ENCODE results near the gene ABHD4. TPM values are rescaled to one million over a fixed set of nuclear protein-coding genes. Genes with fewer than 3 reads are reported as not detected.
A peak's percentile ranks its signal among the peaks of the same experiment; 100 is the strongest.

The ABHD4 gene
- total RNA-seq, 2 experiments from 2014 or later = 5.6 to 15.6 TPM

DNA sequence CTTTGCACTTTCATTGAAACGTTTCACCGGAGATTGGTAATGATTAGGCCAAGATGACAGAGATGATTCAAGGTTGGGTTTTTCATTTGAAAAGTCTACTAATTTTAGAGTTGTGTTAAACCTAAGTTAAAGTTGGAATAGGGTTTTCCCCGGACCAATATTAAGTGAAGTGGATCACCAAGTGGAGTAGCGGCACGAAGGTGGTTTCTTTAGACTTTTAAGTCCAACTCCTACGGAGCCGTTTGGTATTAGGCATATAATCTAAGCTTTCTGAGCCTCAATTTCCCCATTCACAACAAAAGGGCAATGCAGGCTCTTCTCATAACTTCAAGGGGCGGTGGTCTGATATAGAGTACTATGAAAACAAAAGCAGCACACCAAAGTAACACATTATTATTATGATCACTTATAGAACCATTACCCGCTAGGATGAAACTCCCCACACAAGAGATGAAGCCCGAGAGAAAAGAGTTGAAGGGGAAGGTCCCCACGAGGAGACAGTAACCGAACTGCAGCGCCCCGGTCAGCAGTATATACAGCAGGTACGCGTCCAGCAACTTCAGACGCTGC, 9.5 kb upstream of the ABHD4 start:
- H3K27ac ChIP-seq (ENCODE audit: low read depth, low read length, poor library complexity, severe bottlenecking) = peak overlapping the region; percentile 58
- H3K9me3 ChIP-seq (ENCODE audit: low read length) = no peaks in the 10 kb centered on the region
- peak overlapping the region; percentile 65; the same call in 1 of the 2 replicates for H2AFZ ChIP-seq (ENCODE audit: low read length)
- TSS peak; percentile 88 for BruUV-seq (replicated peaks)
- peaks cover 58% of the 10 kb centered on the region for H3K4me1 ChIP-seq (ENCODE audit: insufficient read depth, low read length, poor library complexity, severe bottlenecking)
- POLR2A ChIA-PET = interaction anchor here (0.5 to 4.2 kb wide), 15 partner anchors 10 to 281 kb away, joined by 3 to 47 read pairs (median 4); partner anchors contain the start of genes ABHD4 and OXA1L
- peaks cover 47% of the 10 kb centered on the region for H3K79me2 ChIP-seq (ENCODE audit: insufficient read depth, low read depth, low read length)
- peak overlapping the region; percentile 94 for H3K4me2 ChIP-seq (ENCODE audit: low read length)
- peaks cover 34% of the 10 kb centered on the region; the same call in 1 of the 2 replicates for H3K36me3 ChIP-seq (ENCODE audit: insufficient read depth, low read length)
- intact Hi-C loops (cut with micrococcal nuclease; ENCODE audit: unreplicated experiment) = loop anchor here (5.0 kb wide), 1 partner anchor 264 kb away; no protein-coding TSS in a partner anchor
- H3K4me3 ChIP-seq (ENCODE audit: low read depth, low read length, poor library complexity, severe bottlenecking) = peak overlapping the region; percentile 91
- CTCF ChIA-PET (ENCODE audit: unreplicated experiment) = interaction anchor here (0.7 to 1.7 kb wide), 4 partner anchors 10 to 77 kb away, joined by 3 to 8 read pairs (median 4); no protein-coding TSS in a partner anchor
- no peaks in the 10 kb centered on the region for H4K20me1 ChIP-seq (ENCODE audit: insufficient read depth, low read length)
- TF ChIP-seq, protein P1, sequence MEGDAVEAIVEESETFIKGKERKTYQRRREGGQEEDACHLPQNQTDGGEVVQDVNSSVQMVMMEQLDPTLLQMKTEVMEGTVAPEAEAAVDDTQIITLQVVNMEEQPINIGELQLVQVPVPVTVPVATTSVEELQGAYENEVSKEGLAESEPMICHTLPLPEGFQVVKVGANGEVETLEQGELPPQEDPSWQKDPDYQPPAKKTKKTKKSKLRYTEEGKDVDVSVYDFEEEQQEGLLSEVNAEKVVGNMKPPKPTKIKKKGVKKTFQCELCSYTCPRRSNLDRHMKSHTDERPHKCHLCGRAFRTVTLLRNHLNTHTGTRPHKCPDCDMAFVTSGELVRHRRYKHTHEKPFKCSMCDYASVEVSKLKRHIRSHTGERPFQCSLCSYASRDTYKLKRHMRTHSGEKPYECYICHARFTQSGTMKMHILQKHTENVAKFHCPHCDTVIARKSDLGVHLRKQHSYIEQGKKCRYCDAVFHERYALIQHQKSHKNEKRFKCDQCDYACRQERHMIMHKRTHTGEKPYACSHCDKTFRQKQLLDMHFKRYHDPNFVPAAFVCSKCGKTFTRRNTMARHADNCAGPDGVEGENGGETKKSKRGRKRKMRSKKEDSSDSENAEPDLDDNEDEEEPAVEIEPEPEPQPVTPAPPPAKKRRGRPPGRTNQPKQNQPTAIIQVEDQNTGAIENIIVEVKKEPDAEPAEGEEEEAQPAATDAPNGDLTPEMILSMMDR (conservative IDR thresholded peaks at IDR 0.05; ENCODE audit: low read length) = no peak
- no peak for TF ChIP-seq EZH2phosphoT487 (IDR thresholded peaks at IDR 0.05; ENCODE audit: borderline replicate concordance, low read depth, low read length)
- no peak for DNase-seq (ENCODE audit: low spot score)
- H3K9me2 ChIP-seq (ENCODE audit: insufficient read depth, low read length) = no peaks in the 10 kb centered on the region

DNA sequence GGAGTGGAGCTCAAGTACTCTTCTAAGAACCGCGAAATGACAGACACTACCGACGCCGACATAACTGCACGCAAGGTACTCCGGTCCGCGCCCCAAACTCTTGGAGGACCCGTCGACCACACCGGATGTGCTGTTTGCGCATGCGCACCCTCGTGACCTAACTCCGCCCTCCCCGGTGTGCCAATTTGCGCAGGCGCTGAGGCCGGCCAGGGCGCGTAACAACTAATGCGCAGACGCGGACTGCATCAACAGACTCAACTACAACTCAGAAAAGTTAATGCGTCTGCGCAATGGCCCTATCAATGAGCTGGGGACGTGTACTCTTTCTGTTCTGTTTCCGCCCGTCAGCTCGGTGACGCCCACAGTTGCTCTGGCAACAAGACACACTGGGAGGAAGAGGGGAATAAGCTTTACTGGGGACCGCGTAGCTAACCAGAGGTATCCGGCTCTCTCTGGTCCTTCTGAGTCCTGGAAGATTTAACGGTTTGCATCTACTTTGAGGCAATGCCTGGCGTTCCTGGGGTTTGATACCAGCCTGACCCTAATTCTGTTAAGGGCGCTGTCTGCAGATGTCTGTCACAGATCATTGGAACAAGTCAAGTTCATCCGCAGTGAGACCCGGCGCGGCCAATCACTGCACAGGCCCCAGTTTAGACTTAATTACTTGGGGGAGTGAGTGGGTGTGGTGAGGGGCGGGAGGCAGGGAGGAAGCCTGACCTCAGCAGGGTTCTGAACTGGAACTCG, 8.8 kb upstream of the ABHD4 start, which contains the start of gene DAD1:
Gene DAD1, minus strand, starts transcription at position 129 of the 744 bp plus-strand sequence. Its CDS starts 67 bp downstream, at position 62.
- peaks cover 52% of the 10 kb centered on the region for H3K4me1 ChIP-seq (ENCODE audit: insufficient read depth, low read length, poor library complexity, severe bottlenecking)
- POLR2A ChIA-PET = interaction anchor here (0.5 to 4.2 kb wide), 19 partner anchors 11 to 595 kb away, joined by 3 to 47 read pairs (median 4); partner anchors contain the start of genes ABHD4, ACIN1, C14orf119 and OXA1L
- BruUV-seq (replicated peaks) = no TSS peak
- H3K9me3 ChIP-seq (ENCODE audit: low read length) = no peaks in the 10 kb centered on the region
- H3K9me2 ChIP-seq (ENCODE audit: insufficient read depth, low read length) = no peaks in the 10 kb centered on the region
- no peak for TF ChIP-seq EZH2phosphoT487 (IDR thresholded peaks at IDR 0.05; ENCODE audit: borderline replicate concordance, low read depth, low read length)
- TF ChIP-seq, protein P1 (conservative IDR thresholded peaks at IDR 0.05; ENCODE audit: low read length) = no peak; the same call in 1 of the 2 replicates
- H4K20me1 ChIP-seq (ENCODE audit: insufficient read depth, low read length) = no peaks in the 10 kb centered on the region
- intact Hi-C loops (cut with micrococcal nuclease; ENCODE audit: unreplicated experiment) = loop anchor here (5.0 kb wide), 1 partner anchor 263 kb away; no protein-coding TSS in a partner anchor
- peak; percentile 100 for DNase-seq (ENCODE audit: low spot score)
- peak within 1 kb of the TSS; percentile 93 for H2AFZ ChIP-seq (ENCODE audit: low read length)
- peaks cover 28% of the 10 kb centered on the region; the same call in 1 of the 2 replicates for H3K36me3 ChIP-seq (ENCODE audit: insufficient read depth, low read length)
- H3K79me2 ChIP-seq (ENCODE audit: insufficient read depth, low read depth, low read length) = peaks cover 40% of the 10 kb centered on the region
- peak within 1 kb of the TSS; percentile 94 for H3K4me2 ChIP-seq (ENCODE audit: low read length)
- H3K27ac ChIP-seq (ENCODE audit: low read depth, low read length, poor library complexity, severe bottlenecking) = peak within 1 kb of the TSS; percentile 77
- CTCF ChIA-PET (ENCODE audit: unreplicated experiment) = interaction anchor here (0.6 to 1.7 kb wide), 10 partner anchors 10 to 417 kb away, joined by 3 to 8 read pairs (median 4); no protein-coding TSS in a partner anchor
- H3K4me3 ChIP-seq (ENCODE audit: low read depth, low read length, poor library complexity, severe bottlenecking) = peak within 1 kb of the TSS; percentile 91
